ENCODE measurements around the gene DIP2B. TPM values are rescaled to one million over a fixed set of nuclear protein-coding genes. Genes with fewer than 3 reads are reported as not detected.

DIP2B gene
- total and polyA plus RNA-seq, 2 of the 13 experiments (the other 11 are each of a cell fraction or from before 2014, with no cell fraction given): 32.1 to 35.8 TPM

- Histone ChIP-seq H3K4me3 (replicated peaks in 1 of 3; ENCODE audit: insufficient read depth in 1 of 3, low read depth in 2 of 3, low read length in 3 of 3) (no peak overlapping the region), H3K79me2 (ENCODE audit: insufficient read depth, low read length) (peaks cover 85% of the 10 kb centered on the region), H3K36me3 (replicated peaks in 1 of 2; ENCODE audit: control insufficient read depth in 1 of 2, insufficient read depth in 2 of 2, low read length in 2 of 2) (peaks cover 0 to 2% of the 10 kb centered on the region in 2 experiments; a peak in 1 of 5 replicates), H3K9me3 (ENCODE audit: low read length) (no peaks in the 10 kb centered on the region), H2AFZ (ENCODE audit: low read length) (no peak overlapping the region), H3K9ac (ENCODE audit: insufficient read depth, low read depth, low read length) (no peak overlapping the region), H3K27me3 (ENCODE audit: control insufficient read depth in 1 of 2, insufficient read depth in 2 of 2, low read length in 2 of 2) (no peaks in the 10 kb centered on the region), H3K27ac (ENCODE audit: extremely low read length, insufficient read depth, low read length) (peak overlapping the region; percentile 78), H4K20me1 (ENCODE audit: insufficient read depth, low read length) (no peaks in the 10 kb centered on the region; the same call in 1 of the 2 replicates), H3K4me2 (ENCODE audit: low read depth, low read length) (no peak overlapping the region), H3K4me1 (ENCODE audit: insufficient read depth, low read length) (peaks cover 88% of the 10 kb centered on the region)
- 89% methylated on average over 9 of the region's 9 CpGs for WGBS (ENCODE audit: low lambda C conversion rate)
- ChIA-PET POLR2A (interaction anchor here (0.8 to 1.9 kb wide), 2 partner anchors 18 to 41 kb away, joined by 5 to 8 read pairs; no protein-coding TSS in a partner anchor), CTCF (ENCODE audit: low intra/inter-chr PET ratio, low total read pairs) (no interaction called here)
- DNase-seq (ENCODE audit: low spot score) (no peak), ATAC-seq (no peak), FAIRE-seq (no peak)
- in situ Hi-C loops (cut with HindIII; ENCODE audit: extremely low pct_ligation_motif_present, low pct_unique_long_range_greater_than_20kb): no loop called here
- no TSS peak for BruUV-seq (replicated peaks)
- intact Hi-C loops (cut with micrococcal nuclease; ENCODE audit: unreplicated experiment): no loop called here
- no peak for TF ChIP-seq ELF3 (CRISPR knock-in tag; IDR thresholded peaks at IDR 0.05)
- no peak for TF ChIP-seq FOXK2 (IDR thresholded peaks at IDR 0.05)
- TF ChIP-seq ATF3 (CRISPR knock-in tag; IDR thresholded peaks at IDR 0.05): no peak
- TF ChIP-seq POGK (CRISPR knock-in tag; conservative IDR thresholded peaks at IDR 0.05): no peak
- no peak for TF ChIP-seq FOXJ3 (CRISPR knock-in tag; IDR thresholded peaks at IDR 0.05; ENCODE audit: borderline replicate concordance)
- TF ChIP-seq HOXA3 (CRISPR knock-in tag; IDR thresholded peaks at IDR 0.05): no peak
- TF ChIP-seq PAXIP1 (CRISPR knock-in tag; conservative IDR thresholded peaks at IDR 0.05): 0 out of 2 replicates have a peak, but pooled peaks have one; percentile 14
- no peak for TF ChIP-seq KDM6A (CRISPR knock-in tag; IDR thresholded peaks at IDR 0.05; ENCODE audit: low read depth)
- no peak for TF ChIP-seq ZNF672 (CRISPR knock-in tag; IDR thresholded peaks at IDR 0.05)
- no peak for TF ChIP-seq MED1 (CRISPR knock-in tag; IDR thresholded peaks at IDR 0.05)
- TF ChIP-seq ELF1 (CRISPR knock-in tag; IDR thresholded peaks at IDR 0.05): no peak
- TF ChIP-seq ZNF792 (CRISPR knock-in tag; IDR thresholded peaks at IDR 0.05): no peak
- peak; percentile 52; the same call in 1 of the 2 replicates for TF ChIP-seq CEBPB (IDR thresholded peaks at IDR 0.05; ENCODE audit: borderline replicate concordance, low read depth, low read length)
- TF ChIP-seq SOX6 (IDR thresholded peaks at IDR 0.05): no peak
- no peak for TF ChIP-seq SOX6 (CRISPR knock-in tag; IDR thresholded peaks at IDR 0.05)
- TF ChIP-seq PRDM4 (CRISPR knock-in tag; IDR thresholded peaks at IDR 0.05; ENCODE audit: borderline replicate concordance): no peak
- peak; percentile 73 for TF ChIP-seq CEBPG (CRISPR knock-in tag; IDR thresholded peaks at IDR 0.05)
Measured at GRCh38 chr12:50550530-50551223, 45.9 kb downstream of the DIP2B start.
